Endometrium (tissue), 2 donors: ENCODE results near the gene PELI3.

Experiments used
- FAIRE-seq: peaks from 2 replicates; lab custom pipeline; 2012; peaks lifted over from hg19 to GRCh38; lab: Jason Lieb, UNC
- donor health status: control.
- donor health status: control.

PELI3 gene

DNA sequence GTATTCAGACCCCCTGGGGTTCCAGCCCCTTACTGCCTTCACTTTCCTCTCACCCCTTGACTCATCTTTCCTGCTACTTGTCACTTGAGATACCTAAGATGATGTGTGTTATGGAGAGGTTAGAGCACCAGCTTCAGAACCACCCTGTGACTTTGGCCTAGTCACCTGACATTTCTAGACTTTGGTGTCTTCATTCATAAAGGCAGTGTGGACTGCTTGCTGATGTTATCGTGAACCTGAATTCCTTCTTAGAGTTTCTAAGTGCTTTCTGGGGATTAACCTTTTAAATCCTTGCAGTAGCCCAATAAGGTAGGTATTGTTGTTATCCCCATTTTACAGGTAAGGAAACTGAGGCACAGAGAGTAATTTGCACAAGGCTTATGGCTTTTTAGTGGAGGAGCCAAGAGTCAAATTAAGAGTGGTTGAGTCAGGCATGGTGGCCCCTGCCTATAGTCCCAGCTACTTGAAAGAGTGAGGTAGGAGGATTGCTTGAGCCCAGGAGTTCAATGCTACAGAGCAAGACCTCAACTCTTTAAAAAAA lies 38.6 kb downstream of the PELI3 start:
- no peak for FAIRE-seq

DNA sequence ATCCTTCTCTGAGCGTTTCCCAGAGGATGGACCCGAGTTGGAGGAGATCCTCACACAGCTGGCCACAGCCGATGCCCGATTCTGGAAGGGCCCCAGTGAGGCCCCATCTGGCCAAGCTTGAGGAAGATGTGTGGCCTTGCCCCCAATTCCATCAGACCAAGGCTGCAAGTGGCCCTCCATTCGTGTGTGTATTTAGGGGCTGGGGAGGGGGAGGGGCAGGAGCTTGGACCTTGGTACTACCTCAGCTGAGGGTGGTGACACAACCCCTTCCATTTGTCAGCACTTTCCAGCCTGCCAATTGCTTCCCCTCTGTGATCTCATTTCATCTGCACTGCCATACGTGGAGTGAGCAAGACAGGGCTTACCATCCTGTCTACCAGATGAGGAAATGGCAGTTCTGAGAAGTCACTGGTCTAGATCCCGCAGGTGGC lies 42.4 kb downstream of the PELI3 start:
- no peak for FAIRE-seq

- no peak for FAIRE-seq
Observed at GRCh38 chr11:66510271-66510989, 43.7 kb downstream of the PELI3 start, which contains the start of gene BBS1. BBS1 (plus strand) TSS chr11:66510635; CDS start chr11:66510660, 25 bp downstream.

- no peak for FAIRE-seq
Observed at GRCh38 chr11:66510990-66511339, 44.3 kb downstream of the PELI3 start.

GRCh38 chr11:66523611-66524010 lies 56.9 kb downstream of the PELI3 start:
- FAIRE-seq: no peak

GRCh38 chr11:66524304-66525040 lies 57.8 kb downstream of the PELI3 start:
- no peak for FAIRE-seq
